HG02678 (cell line): ENCODE results near the gene SEMA4C.
"Not testable (repeated sequence)": the region's sequence is repeated elsewhere in the genome, so short reads cannot be mapped to it uniquely, and the experiment has no call there.

Source experiments
- ATAC-seq: cut with Tn5 transposase; IDR thresholded peaks from one replicate; pipeline ENCODE4 v1.9.1; 2021; ENCODE audit warnings: mild to moderate bottlenecking, moderate library complexity; ENCODE audit not compliant: unreplicated experiment

The SEMA4C gene

DNA sequence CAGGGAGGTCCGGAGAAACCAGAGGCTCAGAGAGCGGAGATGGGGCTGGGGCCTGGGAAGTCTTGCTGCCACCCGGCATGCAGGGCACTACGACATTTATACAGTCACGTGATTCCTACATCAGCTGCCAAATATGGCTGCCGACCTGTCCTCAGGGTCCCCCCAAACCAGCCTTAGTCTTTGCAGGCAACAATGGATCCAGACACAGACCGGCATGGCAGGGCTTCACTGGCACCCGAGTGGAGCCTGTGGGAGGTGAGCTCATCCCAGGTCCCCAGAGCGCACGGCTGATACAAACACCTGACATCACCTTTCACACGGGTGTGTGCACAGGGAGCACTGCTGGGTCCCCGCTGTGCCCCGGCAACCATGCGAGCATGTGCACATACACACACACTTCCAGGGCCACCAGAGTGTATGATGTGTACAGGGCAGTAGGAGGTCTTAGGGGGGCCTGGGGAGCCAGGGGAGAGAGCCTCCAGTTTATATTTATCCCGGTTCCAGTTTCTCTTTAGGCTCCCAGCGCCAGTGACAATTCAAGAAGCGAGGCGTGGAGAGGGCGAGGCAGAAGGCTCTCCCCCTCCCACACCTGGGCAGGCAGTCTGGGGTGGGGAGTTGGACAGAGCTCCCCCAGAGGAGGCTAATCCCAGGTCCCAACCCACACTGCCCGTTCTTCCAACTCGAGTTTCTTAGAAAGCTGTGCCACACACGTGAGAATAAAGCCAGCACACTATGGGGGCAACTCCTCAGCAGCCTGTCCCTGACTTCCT, 2.7 kb downstream of the SEMA4C start:
- ATAC-seq = no peak

GRCh38 chr2:96866586-96866985, 3.3 kb downstream of the SEMA4C start:
- ATAC-seq = no peak

DNA sequence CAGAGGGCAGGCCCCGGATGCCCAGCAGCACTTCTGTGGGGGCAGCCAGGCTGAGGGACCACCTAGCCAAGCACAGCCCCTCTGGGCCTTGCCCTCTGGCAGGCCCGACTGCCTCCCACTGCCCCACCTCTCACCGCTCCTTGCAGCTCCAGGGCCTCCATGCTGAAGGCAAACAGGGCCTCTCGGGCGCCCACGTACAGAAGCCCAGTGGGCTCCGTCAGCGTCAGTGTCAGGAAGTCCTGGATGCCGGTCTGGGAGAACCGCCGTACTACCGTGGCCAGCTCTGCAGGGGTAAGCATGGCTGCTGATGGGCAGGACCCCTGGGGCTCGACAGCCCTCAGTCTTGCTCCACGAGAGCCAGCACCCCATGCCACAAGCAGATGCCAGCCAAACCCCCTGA, 3.7 kb downstream of the SEMA4C start:
- ATAC-seq = no peak

GRCh38 chr2:96865654-96866053, 4.2 kb downstream of the SEMA4C start:
- no peak for ATAC-seq

- ATAC-seq = no peak
Measured at GRCh38 chr2:96864343-96865091, 5.4 kb downstream of the SEMA4C start.

DNA sequence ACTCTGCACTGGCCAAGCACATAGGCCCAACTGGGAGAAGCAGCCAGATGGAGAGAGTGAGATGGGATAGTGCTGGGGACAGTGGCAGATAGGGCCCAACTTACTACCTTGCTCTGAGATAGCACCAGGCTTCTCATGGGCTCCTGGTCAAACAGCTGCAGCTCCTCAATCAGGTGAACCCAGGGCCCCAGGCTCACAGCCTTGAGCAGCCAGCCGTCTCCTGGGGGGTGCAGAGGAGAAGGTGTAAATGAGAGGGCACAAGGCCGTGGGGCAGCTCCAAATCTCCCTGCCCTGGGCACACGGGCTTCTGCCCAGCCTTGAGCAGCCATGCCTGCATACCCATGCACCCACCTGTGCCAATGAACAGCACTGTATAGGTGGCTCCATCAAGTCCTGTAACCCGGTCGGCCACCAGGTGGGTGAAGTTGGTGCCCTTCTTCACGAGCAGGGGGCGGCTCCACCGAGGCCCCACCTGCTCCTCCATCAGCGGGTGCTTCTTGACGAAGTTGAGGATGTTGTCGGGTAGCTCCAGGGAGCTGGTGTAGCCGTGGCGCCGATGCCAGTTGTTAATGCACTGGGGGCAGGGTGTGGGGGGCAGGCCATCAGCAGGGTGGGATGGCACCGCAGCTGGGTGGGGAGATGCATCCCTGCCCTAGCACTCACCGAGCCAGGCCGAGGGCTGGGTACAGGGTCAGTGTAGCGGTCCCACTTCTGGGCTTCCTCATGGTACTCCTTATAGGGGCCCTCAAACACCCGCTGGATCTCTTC, 6.1 kb downstream of the SEMA4C start:
- no peak for ATAC-seq

DNA sequence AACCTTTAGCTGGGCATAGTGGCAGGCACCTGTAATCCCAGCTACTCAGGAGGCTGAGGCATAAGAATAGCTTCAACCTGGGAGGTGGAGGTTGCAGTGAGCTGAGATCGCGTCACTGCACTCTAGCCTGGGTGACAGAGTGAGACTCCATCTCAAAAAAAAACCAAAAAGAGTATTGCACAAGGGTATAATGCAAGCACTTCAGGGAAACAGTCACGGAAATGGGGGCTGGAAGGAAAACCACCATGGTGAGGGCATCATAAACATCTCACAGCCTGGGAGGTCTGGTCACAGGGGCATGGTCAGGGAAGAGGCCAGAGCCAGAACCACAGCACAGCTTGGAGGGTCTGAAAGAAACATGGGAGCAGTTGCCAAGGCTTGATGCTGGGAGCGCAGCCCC, 6.8 kb downstream of the SEMA4C start:
- not testable (repeated sequence) for ATAC-seq

DNA sequence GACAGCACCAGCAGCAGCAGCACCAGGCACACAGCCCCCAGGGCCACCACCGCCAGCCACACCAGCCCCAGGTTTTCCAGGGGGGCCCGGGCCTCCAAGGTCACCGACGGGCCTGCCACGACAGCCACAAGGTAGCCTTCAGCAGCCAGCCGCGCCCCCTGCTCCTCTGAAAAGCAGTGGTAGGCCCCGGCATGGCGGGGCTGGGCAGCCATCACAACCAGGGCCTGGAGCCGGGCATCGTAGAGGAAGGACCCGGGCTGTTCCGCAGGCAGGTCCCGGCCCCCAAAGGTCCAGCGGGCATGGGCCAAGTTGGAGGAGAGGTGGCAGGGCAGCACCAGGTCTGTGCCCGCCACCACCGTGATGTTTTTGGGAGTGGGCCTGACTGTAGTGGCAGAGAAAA, 8.8 kb downstream of the SEMA4C start:
- no peak for ATAC-seq

DNA sequence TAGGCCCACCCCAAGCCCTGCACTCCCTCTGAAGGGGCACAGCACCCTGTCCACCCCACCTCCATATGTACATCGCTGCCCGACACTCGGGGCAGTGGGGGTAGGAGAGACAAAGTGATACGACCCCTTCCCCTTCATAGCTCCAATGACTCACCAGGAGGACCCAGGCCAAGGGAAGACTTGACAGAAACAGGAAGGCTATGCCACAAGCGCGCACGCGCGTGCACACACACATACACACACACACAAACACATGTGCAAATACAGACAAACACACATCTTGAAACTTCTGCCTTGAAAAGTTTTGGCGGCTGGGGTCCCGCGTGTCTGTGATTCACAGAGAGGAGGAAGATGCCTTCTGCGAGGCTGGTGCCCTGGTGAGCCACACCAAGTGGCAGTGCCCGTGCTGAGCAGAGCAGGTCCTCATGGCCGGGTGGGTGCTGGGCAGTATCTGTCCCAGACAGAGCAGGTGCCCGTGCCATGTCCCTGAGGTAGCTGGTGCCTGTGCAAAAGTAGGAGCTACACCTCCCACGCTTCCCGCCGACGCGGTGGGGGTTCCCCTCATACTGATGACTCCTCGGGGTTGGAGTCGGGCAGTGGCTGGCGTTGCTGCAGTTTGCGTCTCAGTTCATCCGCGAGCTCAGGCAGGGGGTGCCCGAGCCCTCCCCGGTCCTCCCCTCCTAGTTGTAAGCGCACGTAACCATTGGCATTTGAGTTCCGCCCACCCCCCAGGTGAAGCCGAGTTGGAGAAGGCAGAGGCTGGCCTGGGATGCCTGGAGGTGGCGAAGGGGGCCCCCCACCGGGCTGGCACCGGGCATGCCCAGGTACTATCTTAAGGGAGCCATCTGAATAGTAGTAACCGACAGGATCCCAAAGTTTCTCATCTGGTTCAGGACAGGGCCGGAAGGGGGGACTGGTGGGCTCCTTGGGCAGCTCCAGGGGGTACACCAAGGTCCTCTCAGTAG, 9.5 kb downstream of the SEMA4C start:
- ATAC-seq = no peak

GRCh38 chr2:96859681-96860064, 10.2 kb downstream of the SEMA4C start:
- no peak for ATAC-seq

DNA sequence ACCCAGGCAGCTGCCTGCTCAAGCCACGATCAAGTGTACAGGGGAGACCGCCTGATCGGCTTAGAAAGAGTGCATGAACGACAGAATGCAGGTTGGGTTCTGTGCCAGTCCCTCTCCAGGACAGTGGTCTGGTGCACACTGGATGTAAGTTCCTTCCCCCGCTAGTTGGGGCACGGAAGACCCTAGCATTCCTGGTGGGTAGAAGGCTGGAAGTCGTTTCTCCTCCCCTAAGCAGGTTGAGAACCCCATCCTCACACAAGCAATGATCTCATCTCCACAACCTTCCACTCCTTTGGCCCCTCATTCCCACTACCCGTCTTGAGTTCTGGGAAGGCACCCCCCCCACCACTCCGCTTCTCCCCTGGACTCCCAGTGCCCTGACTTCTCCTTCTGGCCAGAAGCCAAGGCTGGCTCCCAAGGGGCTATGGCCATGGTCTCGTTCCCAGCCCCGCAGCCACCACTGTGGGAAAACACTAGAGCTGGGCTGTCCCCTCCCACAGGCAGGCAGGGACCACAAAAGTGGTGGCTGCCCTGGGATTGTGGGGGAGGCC, 10.7 kb downstream of the SEMA4C start:
- ATAC-seq = no peak

DNA sequence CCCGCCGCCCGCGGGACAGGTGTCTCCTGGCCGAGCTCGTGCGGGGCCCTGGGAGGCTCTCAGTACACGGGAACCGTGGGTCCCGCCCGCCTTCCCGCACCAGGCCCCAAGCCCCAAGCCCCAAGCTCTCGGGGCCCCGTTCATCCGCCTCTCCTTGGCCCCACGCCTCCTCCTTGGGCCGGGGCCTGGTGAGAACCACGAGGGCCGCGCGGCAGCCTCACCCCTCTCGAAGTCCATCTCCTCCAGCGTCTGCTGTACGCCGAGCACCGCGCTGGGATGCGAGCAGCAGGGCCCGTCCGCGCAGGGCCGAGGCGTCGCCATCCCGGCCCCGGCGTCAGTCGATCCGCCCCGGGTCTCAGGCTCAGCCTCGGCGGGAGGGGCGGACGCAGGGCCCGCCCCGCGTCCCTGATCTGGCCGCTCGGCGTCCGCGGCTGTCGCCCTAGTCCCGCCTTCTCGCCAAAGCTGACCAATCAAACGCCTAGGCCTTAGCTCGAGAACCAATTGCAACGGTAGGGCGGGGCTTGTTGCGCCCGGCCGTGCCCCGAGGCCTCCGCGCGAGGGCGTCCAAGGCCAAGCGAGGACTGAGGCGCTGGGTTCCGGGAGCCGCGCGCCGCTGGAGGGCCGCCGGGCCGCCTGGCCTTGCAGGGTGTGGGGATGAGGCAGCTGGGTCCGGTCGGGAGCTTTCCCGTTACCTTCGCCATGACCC, 12.1 kb downstream of the SEMA4C start, which contains the start of gene ANKRD39:
TSS of gene ANKRD39 (minus strand) at position 350 of the 706 bp plus-strand sequence. CDS start at position 321, 29 bp downstream.
- peak; percentile 90 for ATAC-seq

DNA sequence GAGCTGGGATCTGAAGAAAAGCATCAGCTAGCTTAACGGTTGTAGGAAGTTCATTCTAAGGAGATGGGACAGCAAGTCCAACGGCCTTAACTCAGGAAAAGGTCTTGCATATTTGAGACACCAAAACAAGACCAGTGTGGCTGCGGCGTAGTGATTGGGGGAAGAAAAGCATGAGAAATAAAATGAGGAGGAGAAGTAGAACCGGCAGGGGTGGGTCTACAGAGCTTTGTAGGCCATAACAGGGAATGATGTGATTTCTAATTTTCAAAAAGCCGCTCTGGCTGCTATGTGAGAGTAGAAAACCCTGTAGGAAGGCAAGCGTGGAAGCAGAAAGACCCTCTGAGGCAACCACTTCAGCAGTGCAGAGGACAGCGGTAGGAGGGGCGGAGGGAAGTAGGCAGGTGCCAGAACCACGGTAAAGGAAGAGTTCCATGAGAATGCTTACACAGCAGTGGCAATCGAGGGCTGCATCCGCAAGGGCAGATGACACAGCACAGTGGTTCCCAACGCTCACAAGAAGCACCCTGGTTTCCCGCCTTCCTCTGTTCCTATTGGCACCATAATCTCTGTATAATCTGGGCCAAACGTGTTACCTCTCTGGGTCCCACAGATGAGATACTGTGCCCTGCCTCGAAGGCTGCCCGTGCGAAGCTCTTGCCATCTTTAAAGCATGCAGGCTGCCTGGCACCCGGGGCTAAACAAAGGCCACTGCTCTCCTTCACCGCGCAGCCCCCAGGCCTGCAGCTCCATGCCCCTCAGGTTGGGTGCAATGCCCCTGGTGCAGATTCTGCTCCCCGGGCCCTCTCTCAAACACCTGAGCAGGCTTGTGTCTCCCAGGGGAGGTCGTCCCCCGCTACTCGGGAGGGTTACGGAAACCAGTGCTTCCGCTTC, 12.9 kb downstream of the SEMA4C start:
- peak; percentile 28 for ATAC-seq

DNA sequence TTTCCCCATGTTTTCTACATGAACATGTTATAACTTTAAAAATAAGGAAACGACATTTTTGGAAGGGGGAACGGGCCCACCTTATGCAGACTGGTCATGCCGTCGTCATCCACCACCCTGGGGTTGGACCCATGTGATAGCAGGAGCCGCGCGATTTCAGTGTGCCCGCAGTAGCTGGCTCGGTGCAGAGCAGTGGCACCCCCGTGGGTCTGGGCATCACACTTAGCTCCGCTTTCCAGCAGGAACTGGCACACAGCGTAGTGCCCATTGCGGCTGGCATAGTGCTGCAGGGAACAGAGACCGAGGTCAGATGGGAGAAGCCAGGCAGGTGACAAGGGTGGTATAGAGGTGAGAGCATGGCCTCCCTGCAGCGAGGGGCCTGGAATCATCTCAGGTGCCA, 16.6 kb downstream of the SEMA4C start:
- no peak for ATAC-seq

DNA sequence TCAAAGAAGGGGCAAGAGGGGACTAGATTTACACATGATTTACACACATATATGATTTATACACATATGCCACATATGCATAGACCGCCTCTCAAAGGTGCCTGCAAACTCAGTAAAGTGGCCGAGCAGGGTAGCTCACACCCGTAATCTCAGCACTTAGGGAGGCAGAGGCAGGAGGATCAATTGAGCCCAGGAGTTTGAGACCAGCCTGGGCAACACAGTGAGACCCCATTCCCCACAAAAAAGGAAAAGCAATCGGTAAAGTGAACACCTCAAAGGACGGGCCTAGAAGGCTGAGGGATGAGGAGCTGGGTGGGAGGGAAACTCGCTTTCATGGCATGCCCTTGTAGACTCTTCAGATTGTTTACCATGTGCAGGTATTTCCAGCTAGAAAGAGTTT, 17.2 kb downstream of the SEMA4C start:
- no peak for ATAC-seq

GRCh38 chr2:96848264-96848663, 21.6 kb downstream of the SEMA4C start:
- ATAC-seq = no peak

- ATAC-seq = no peak
Measured at GRCh38 chr2:96847586-96847985, 22.3 kb downstream of the SEMA4C start.

DNA sequence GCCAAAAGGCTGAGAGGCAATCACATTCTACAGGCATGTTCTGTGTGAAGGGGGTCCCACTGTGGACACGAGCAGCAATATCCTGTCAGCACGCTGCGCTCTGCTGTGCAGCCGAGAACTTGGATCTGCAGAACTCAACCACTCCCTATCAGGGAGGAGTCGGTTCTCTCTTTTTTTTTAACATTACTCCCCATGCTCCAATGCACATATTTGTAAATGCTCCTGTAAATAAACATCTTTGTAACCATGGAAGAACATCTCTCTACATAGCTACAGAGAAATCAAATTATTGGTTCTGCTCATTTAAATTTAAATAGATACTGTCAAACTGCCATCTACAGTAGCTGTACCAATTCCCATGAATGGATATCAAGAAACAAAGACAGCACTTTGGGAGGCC, 23.1 kb downstream of the SEMA4C start:
- no peak for ATAC-seq
